CD4-positive, alpha-beta T cell (primary cell): ENCODE results near the gene CAPN7. TPM values are rescaled to one million over a fixed set of nuclear protein-coding genes. Genes with fewer than 3 reads are reported as not detected.

ENCODE experiments used
- ATAC-seq: fragments of 200-7000 bp; cut with Tn5 transposase; one replicate; pipeline ENCODE4 v1.10.0; 2022; ENCODE audit warnings: mild to moderate bottlenecking; ENCODE audit not compliant: poor library complexity
- CTCF ChIA-PET: fragments of 350-600 bp; sonication (Branson Sonifier 250); formaldehyde crosslinking; loops from one replicate; lab custom pipeline; 2021; ENCODE audit warnings: antibody characterized with exemption, inconsistent platforms; lab: Charles Lee
- POLR2A ChIA-PET: fragments of 350-600 bp; sonication (Branson Sonifier 250); formaldehyde crosslinking; loops from one replicate; lab custom pipeline; 2021; ENCODE audit warnings: antibody characterized with exemption, inconsistent platforms; lab: Charles Lee
- DNase-seq, 14 experiments: peaks; one replicate each; pipeline ENCODE4 v3.0.0-alpha.2; 2013 to 2020; ENCODE audit warnings: mixed read lengths in 2 of 14
- H3K27ac ChIP-seq, 2 donors: one replicate each; pipeline versions ENCODE4 v1.5.1 to v1.7.0; 2013; ENCODE audit warnings: low read length in 2 of 2, low read depth in 1 of 2, mild to moderate bottlenecking in 1 of 2
- H3K27me3 ChIP-seq, 2 experiments: 1 replicate in 1 of 2; 2 replicates in 1 of 2; pipeline versions ENCODE4 v1.6.1 to v1.7.0; 2013; ENCODE audit warnings: low read length in 2 of 2, control low read depth in 1 of 2, mild to moderate bottlenecking in 1 of 2, moderate library complexity in 1 of 2; ENCODE audit not compliant: insufficient read depth in 2 of 2, control insufficient read depth in 1 of 2
- H3K36me3 ChIP-seq: one replicate; pipeline ENCODE4 v1.6.1; 2013; ENCODE audit warnings: low read length, control low read depth; ENCODE audit not compliant: insufficient read depth
- H3K4me1 ChIP-seq: one replicate; pipeline ENCODE4 v1.6.1; 2013; ENCODE audit warnings: low read length, control low read depth; ENCODE audit not compliant: insufficient read depth
- H3K4me3 ChIP-seq: one replicate; pipeline ENCODE4 v1.5.1; 2013; ENCODE audit warnings: mild to moderate bottlenecking, low read length, moderate library complexity
- H3K9me3 ChIP-seq, 2 experiments: 1 replicate in 1 of 2; 2 replicates in 1 of 2; pipeline versions ENCODE4 v1.6.1 to v1.7.0; 2013; ENCODE audit warnings: low read length in 2 of 2, mild to moderate bottlenecking in 2 of 2, control low read depth in 1 of 2, moderate library complexity in 1 of 2; ENCODE audit not compliant: control insufficient read depth in 1 of 2, insufficient read depth in 1 of 2
- H3K27ac Mint-ChIP-seq: one replicate; pipeline ENCODE4 v1.8.0; 2020; ENCODE audit warnings: mixed read lengths
- H3K27me3 Mint-ChIP-seq: one replicate; pipeline ENCODE4 v1.8.0; 2021; ENCODE audit warnings: mixed read lengths
- H3K36me3 Mint-ChIP-seq: one replicate; pipeline ENCODE4 v1.8.0; 2021; ENCODE audit warnings: low read depth, mixed read lengths
- H3K4me1 Mint-ChIP-seq: one replicate; pipeline ENCODE4 v1.8.0; 2021; ENCODE audit warnings: low read depth, mixed read lengths
- H3K4me3 Mint-ChIP-seq: one replicate; pipeline ENCODE4 v1.8.0; 2020; ENCODE audit warnings: mild to moderate bottlenecking, mixed read lengths
- H3K9me3 Mint-ChIP-seq: one replicate; pipeline ENCODE4 v1.8.0; 2020; ENCODE audit warnings: mixed read lengths
- CTCF ChIP-seq: fragments of 200-600 bp; IDR thresholded peaks from one replicate; pipeline ENCODE4 v1.8.0; 2022; ENCODE audit warnings: antibody characterized with exemption, mild to moderate bottlenecking
- intact Hi-C, 2 experiments: fragments of 100-400 bp; cut with DNase I in 1 of 2; cut with micrococcal nuclease in 1 of 2; formaldehyde crosslinking; loops; one replicate each; pipeline versions ENCODE4 v1.15.1 to v1.9.0; 2023 to 2025; cut with DNase I, micrococcal nuclease
- total RNA-seq, 174 experiments: library from RNA in 2 of 174; stranded (reverse) in 2 of 174; gene quantifications; one replicate each; pipeline ENCODE4 v1.2.3 and lab custom pipeline; 2021 to 2026

The CAPN7 gene
- total RNA-seq, 2 experiments from 2014 or later, result 64.7 to 69.4 TPM

- intact Hi-C loops, result loop anchor here in 1 of 2 experiments (1.0 to 5.0 kb wide), 3 partner anchors 20 to 49 kb away; no protein-coding TSS in a partner anchor
- no peaks in the 10 kb centered on the region for H3K27me3 Mint-ChIP-seq
- peak overlapping the region; percentile 89 for H3K27ac Mint-ChIP-seq
- H3K4me3 ChIP-seq, result no peak overlapping the region
- H3K4me1 Mint-ChIP-seq, result peaks cover 85% of the 10 kb centered on the region
- H3K4me3 Mint-ChIP-seq, result peak overlapping the region; percentile 80
- peaks cover 19% of the 10 kb centered on the region for H3K36me3 ChIP-seq
- H3K36me3 Mint-ChIP-seq, result peaks cover 24% of the 10 kb centered on the region
- peak overlapping the region; percentile 65 to 68 for H3K27ac ChIP-seq
- no peaks in the 10 kb centered on the region for H3K27me3 ChIP-seq
- no peaks in the 10 kb centered on the region for H3K9me3 ChIP-seq
- ATAC-seq (peak; percentile 80), DNase-seq (peak; percentile 65 to 97 (median 80))
- ChIA-PET POLR2A (interaction anchor here (0.7 to 3.0 kb wide), 18 partner anchors 9 to 106 kb away, joined by 3 to 24 read pairs (median 4); partner anchors contain the start of genes CAPN7 and SH3BP5), CTCF (interaction anchor here (0.7 to 17.1 kb wide), 6 partner anchors 20 to 107 kb away, joined by 3 to 163 read pairs (median 4); partner anchors contain the start of gene SH3BP5)
- peaks cover 95% of the 10 kb centered on the region for H3K4me1 ChIP-seq
- no peaks in the 10 kb centered on the region for H3K9me3 Mint-ChIP-seq
- no peak for TF ChIP-seq CTCF
These were observed 65.8 kb downstream of the CAPN7 start for GRCh38 chr3:15271785-15272381.

DNA sequence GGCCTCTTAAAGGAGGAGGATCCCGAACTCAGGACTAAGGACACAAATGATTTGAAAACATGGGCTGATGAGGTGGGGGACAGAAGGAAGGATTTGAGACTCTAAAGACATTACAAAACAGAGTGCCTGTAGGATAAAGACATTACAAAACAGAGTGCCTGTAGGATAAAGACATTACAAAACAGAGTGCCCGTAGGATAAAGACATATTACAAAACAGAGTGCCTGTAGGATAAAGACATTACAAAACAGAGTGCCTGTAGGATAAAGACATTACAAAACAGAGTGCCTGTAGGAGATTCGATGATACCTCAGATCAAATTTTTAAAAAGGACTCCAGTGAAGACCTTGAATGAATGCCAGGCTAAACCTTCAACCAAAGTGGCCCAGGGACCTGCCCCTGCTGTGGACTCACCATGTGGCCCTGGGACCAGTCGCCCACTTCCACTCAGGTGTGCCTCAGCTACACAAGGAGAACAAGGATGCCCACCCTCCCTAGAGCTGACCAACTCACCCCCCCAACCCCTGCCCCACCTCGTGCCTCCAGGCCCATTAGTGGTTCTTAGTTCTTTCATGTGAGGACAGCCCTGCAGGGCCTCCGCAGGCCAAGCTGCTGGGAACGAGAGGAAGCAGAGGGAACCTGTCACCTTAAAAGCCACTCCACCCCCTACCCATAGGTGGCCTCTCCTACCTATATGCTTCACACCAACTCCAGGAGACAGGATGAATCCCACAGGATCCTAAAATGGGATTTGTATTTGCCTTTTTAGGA lies 66.6 kb downstream of the CAPN7 start:
- Histone ChIP-seq H3K36me3 (peaks cover 15% of the 10 kb centered on the region), H3K9me3 (no peaks in the 10 kb centered on the region), H3K27me3 (no peaks in the 10 kb centered on the region), H3K4me3 (no peak overlapping the region), H3K27ac (peak overlapping the region; percentile 65 to 68), H3K4me1 (peaks cover 95% of the 10 kb centered on the region)
- Mint-ChIP-seq H3K36me3 (peaks cover 24% of the 10 kb centered on the region), H3K27me3 (no peaks in the 10 kb centered on the region), H3K4me1 (peaks cover 86% of the 10 kb centered on the region), H3K9me3 (no peaks in the 10 kb centered on the region), H3K27ac (peak overlapping the region; percentile 89), H3K4me3 (peak overlapping the region; percentile 30)
- no peak for TF ChIP-seq CTCF
- POLR2A ChIA-PET, result interaction anchor here (0.9 to 3.0 kb wide), 14 partner anchors 9 to 73 kb away, joined by 3 to 24 read pairs (median 6); partner anchors contain the start of genes CAPN7 and SH3BP5
- peak in 1 of 14 experiments; percentile 42 for DNase-seq
- intact Hi-C loops, result loop anchor here in 1 of 2 experiments (1.0 to 5.0 kb wide), 3 partner anchors 20 to 48 kb away; no protein-coding TSS in a partner anchor
- ATAC-seq, result no peak
- CTCF ChIA-PET, result interaction anchor here (0.6 to 17.1 kb wide), 4 partner anchors 19 to 65 kb away, joined by 3 to 163 read pairs (median 4); partner anchors contain the start of gene SH3BP5

GRCh38 chr3:15273227-15273626 lies 67.2 kb downstream of the CAPN7 start:
- H3K4me3 ChIP-seq, result no peak overlapping the region
- ATAC-seq, result no peak

More at GRCh38 chr3:15273227-15273626, 67.2 kb downstream of the CAPN7 start:
- Histone ChIP-seq H3K27ac (no peak overlapping the region), H3K9me3 (no peaks in the 10 kb centered on the region), H3K36me3 (peaks cover 13% of the 10 kb centered on the region), H3K27me3 (no peaks in the 10 kb centered on the region), H3K4me1 (peaks cover 95% of the 10 kb centered on the region)
- peaks cover 86% of the 10 kb centered on the region for H3K4me1 Mint-ChIP-seq
- peak overlapping the region; percentile 89 for H3K27ac Mint-ChIP-seq
- CTCF ChIA-PET, result interaction anchor here (0.9 to 17.1 kb wide), 2 partner anchors 57 to 106 kb away, joined by 3 to 163 read pairs; partner anchors contain the start of gene SH3BP5
- H3K36me3 Mint-ChIP-seq, result peaks cover 18% of the 10 kb centered on the region
- H3K4me3 Mint-ChIP-seq, result no peak overlapping the region
- TF ChIP-seq CTCF, result no peak
- no peak for DNase-seq
- intact Hi-C loops, result loop anchor here in 1 of 2 experiments (2.0 to 5.0 kb wide), 2 partner anchors 39 to 48 kb away; no protein-coding TSS in a partner anchor
- POLR2A ChIA-PET, result interaction anchor here (1.0 to 1.2 kb wide), 4 partner anchors 19 to 73 kb away, joined by 3 to 4 read pairs (median 3); no protein-coding TSS in a partner anchor
- H3K27me3 Mint-ChIP-seq, result no peaks in the 10 kb centered on the region
- no peaks in the 10 kb centered on the region for H3K9me3 Mint-ChIP-seq
